ENCODE results near the gene PRPF18.
A peak's percentile ranks its signal among the peaks of the same experiment; 100 is the strongest.

The PRPF18 gene

DNA sequence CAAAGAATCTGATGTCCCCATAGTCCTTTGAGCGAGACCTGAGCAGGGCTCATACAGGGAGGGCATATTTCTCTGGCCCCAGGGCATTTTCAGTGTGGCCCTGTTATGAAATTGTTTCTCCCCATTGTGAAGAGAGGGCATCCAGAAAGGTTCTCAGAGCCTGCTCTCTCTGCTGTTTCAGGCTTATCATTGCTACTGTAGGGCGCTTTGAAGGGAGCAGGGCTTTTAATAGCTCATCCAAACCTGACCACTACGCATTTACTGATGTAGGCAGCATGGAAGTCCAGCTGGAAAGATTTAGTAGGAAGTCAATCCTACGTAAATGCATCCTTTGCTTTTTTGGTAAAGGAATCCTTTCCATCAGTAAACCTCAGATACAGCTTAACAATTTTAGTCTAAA, 68.1 kb downstream of the PRPF18 start:
- TF ChIP-seq, protein P1, sequence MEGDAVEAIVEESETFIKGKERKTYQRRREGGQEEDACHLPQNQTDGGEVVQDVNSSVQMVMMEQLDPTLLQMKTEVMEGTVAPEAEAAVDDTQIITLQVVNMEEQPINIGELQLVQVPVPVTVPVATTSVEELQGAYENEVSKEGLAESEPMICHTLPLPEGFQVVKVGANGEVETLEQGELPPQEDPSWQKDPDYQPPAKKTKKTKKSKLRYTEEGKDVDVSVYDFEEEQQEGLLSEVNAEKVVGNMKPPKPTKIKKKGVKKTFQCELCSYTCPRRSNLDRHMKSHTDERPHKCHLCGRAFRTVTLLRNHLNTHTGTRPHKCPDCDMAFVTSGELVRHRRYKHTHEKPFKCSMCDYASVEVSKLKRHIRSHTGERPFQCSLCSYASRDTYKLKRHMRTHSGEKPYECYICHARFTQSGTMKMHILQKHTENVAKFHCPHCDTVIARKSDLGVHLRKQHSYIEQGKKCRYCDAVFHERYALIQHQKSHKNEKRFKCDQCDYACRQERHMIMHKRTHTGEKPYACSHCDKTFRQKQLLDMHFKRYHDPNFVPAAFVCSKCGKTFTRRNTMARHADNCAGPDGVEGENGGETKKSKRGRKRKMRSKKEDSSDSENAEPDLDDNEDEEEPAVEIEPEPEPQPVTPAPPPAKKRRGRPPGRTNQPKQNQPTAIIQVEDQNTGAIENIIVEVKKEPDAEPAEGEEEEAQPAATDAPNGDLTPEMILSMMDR (IDR thresholded peaks at IDR 0.05), result no peak

- TF ChIP-seq, protein P1 (IDR thresholded peaks at IDR 0.05), result no peak
Measured at GRCh38 chr10:13656337-13657100, 69.8 kb downstream of the PRPF18 start.

- TF ChIP-seq, protein P1 (IDR thresholded peaks at IDR 0.05), result no peak
Measured at GRCh38 chr10:13657101-13657680, 70.4 kb downstream of the PRPF18 start.

DNA sequence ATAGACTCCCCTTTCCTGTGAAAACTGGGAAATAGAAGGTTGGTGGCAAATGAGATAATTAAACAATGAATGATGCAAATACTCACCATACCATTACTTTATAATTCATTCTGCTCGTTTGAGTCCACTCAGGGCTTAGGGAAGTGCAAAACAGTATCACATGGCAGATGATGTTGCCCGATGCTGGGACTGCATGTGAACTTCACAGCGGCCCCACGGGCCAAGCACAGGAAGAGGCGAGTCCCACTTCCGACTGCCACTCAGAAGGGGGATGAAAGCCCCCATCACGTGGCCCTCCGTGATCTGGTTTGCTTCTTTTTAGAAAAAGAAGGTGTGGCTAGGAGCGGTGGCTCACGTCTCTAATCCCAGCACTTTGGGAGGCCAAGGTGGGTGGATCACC, 71.5 kb downstream of the PRPF18 start:
- TF ChIP-seq, protein P1 (IDR thresholded peaks at IDR 0.05), result no peak

DNA sequence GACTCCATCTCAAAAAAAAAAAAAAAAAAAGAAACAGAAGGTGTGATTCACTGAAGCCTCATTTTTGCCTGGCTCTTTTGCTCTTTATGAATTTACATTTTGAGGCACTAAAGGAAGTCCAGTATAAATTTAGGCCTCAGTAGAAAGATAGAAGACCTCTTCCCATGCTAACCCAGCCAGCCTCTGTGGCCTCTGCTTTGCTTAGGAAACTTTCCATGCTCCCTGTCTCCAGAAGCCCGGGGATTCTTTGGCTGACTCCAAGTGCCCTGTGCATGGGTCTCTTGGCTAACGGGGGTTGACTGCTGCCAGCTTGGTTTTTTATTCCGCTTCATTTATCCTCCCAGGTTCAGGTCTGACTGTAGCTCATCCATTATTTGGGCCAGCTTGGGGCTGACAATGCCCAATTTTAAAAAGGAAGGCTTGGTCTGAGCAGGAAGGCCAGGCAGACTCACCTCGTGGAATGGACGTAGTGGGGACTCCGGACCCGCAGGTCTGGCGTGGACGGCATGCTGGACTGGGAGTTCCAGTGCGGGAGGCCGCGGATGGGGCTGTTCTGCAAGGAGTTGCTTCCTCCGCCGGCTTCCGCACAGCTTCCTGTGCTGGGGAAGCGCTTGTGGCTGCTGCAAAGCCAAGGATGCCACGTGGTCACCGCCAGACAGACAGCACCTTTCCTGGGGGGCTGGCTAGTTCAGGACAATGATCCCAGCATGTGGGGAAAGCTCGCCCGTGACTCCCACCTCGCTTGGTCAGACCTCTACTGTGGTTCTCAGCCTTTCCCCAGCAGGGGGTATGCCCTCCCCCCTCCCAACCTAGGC, 72.3 kb downstream of the PRPF18 start:
- TF ChIP-seq, protein P1 (IDR thresholded peaks at IDR 0.05), result no peak

- TF ChIP-seq, protein P1 (IDR thresholded peaks at IDR 0.05), result peak; percentile 91
Measured at GRCh38 chr10:13659887-13660550, 73.3 kb downstream of the PRPF18 start.

- TF ChIP-seq, protein P1 (IDR thresholded peaks at IDR 0.05), result no peak
Measured at GRCh38 chr10:13660551-13660920, 73.8 kb downstream of the PRPF18 start.

Data from LNCAP (cell line).